Measurements from ENCODE around the gene SLC38A3.
"Not testable (repeated sequence)": the region's sequence is repeated elsewhere in the genome, so short reads cannot be mapped to it uniquely, and the experiment has no call there.

Gene SLC38A3

GRCh38 chr3:50261505-50261904 lies 56.4 kb downstream of the SLC38A3 start:
- H3K4me3 ChIP-seq (ENCODE audit: low read depth, low read length): no peak overlapping the region

GRCh38 chr3:50262200-50262599 lies 57.1 kb downstream of the SLC38A3 start:
- not testable (repeated sequence) for H3K4me3 ChIP-seq (ENCODE audit: low read depth, low read length); DNase-seq (ENCODE audit: low read depth)

More at GRCh38 chr3:50261505-50261904, 56.4 kb downstream of the SLC38A3 start:
- no peak for TF ChIP-seq MYC (IDR thresholded peaks at IDR 0.05; ENCODE audit: low read depth, low read length)
- no peak for TF ChIP-seq POLR2A (IDR thresholded peaks at IDR 0.05; ENCODE audit: extremely low read depth, insufficient read length)
- no peak for TF ChIP-seq MAX (IDR thresholded peaks at IDR 0.05; ENCODE audit: low read depth, low read length)
- TF ChIP-seq CTCF (IDR thresholded peaks at IDR 0.05; ENCODE audit: low read depth, low read length): no peak
- DNase-seq (ENCODE audit: low read depth): no peak

GRCh38 chr3:50262778-50263177 lies 57.7 kb downstream of the SLC38A3 start:
- no peak overlapping the region for H3K4me3 ChIP-seq (ENCODE audit: low read depth, low read length)
- TF ChIP-seq POLR2A (IDR thresholded peaks at IDR 0.05; ENCODE audit: extremely low read depth, insufficient read length) (no peak), MAX (IDR thresholded peaks at IDR 0.05; ENCODE audit: low read depth, low read length) (no peak), MYC (IDR thresholded peaks at IDR 0.05; ENCODE audit: low read depth, low read length) (no peak), CTCF (IDR thresholded peaks at IDR 0.05; ENCODE audit: low read depth, low read length) (no peak)
- no peak for DNase-seq (ENCODE audit: low read depth)

GRCh38 chr3:50263478-50264382 lies 58.7 kb downstream of the SLC38A3 start:
- DNase-seq (ENCODE audit: low read depth): no peak
- H3K4me3 ChIP-seq (ENCODE audit: low read depth, low read length): no peak overlapping the region

GRCh38 chr3:50264383-50264963 lies 59.4 kb downstream of the SLC38A3 start:
- no peak overlapping the region for H3K4me3 ChIP-seq (ENCODE audit: low read depth, low read length)
- TF ChIP-seq CTCF (IDR thresholded peaks at IDR 0.05; ENCODE audit: low read depth, low read length): no peak
- TF ChIP-seq POLR2A (IDR thresholded peaks at IDR 0.05; ENCODE audit: extremely low read depth, insufficient read length): no peak
- no peak for TF ChIP-seq MYC (IDR thresholded peaks at IDR 0.05; ENCODE audit: low read depth, low read length)
- no peak for DNase-seq (ENCODE audit: low read depth)

More at GRCh38 chr3:50263478-50264382, 58.7 kb downstream of the SLC38A3 start:
- TF ChIP-seq POLR2A (IDR thresholded peaks at IDR 0.05; ENCODE audit: extremely low read depth, insufficient read length) (no peak), MYC (IDR thresholded peaks at IDR 0.05; ENCODE audit: low read depth, low read length) (no peak), CTCF (IDR thresholded peaks at IDR 0.05; ENCODE audit: low read depth, low read length) (no peak), MAX (IDR thresholded peaks at IDR 0.05; ENCODE audit: low read depth, low read length) (no peak)

GRCh38 chr3:50264964-50265485 lies 60.0 kb downstream of the SLC38A3 start:
- DNase-seq (ENCODE audit: low read depth): no peak
- no peak overlapping the region for H3K4me3 ChIP-seq (ENCODE audit: low read depth, low read length)
- TF ChIP-seq MYC (IDR thresholded peaks at IDR 0.05; ENCODE audit: low read depth, low read length): no peak
- no peak for TF ChIP-seq CTCF (IDR thresholded peaks at IDR 0.05; ENCODE audit: low read depth, low read length)
- no peak for TF ChIP-seq MAX (IDR thresholded peaks at IDR 0.05; ENCODE audit: low read depth, low read length)
- TF ChIP-seq POLR2A (IDR thresholded peaks at IDR 0.05; ENCODE audit: extremely low read depth, insufficient read length): no peak

Measured in NB4 (cell line).